Suprapubic skin (tissue), 4 donors: ENCODE measurements around the gene RDX. TPM values are rescaled to one million over a fixed set of nuclear protein-coding genes. Genes with fewer than 3 reads are reported as not detected.

ENCODE experiments used
- DNase-seq, 2 donors: peaks; one replicate each; pipeline ENCODE4 v3.0.0-alpha.2; 2019; ENCODE audit warnings: low spot score in 2 of 2
- H3K27ac ChIP-seq: fragments of 200-600 bp; sonication (generic); one replicate; pipeline ENCODE4 v1.5.1; 2019
- H3K27me3 ChIP-seq: fragments of 200-600 bp; sonication (generic); one replicate; pipeline ENCODE4 v1.5.1; 2019
- H3K36me3 ChIP-seq: fragments of 200-600 bp; sonication (generic); one replicate; pipeline ENCODE4 v1.5.1; 2019
- H3K4me1 ChIP-seq: fragments of 200-600 bp; sonication (generic); one replicate; pipeline ENCODE4 v1.5.1; 2019
- H3K4me3 ChIP-seq: fragments of 200-600 bp; sonication (generic); one replicate; pipeline ENCODE4 v1.5.1; 2019; ENCODE audit warnings: mild to moderate bottlenecking
- H3K9me3 ChIP-seq: fragments of 200-600 bp; sonication (generic); one replicate; pipeline ENCODE4 v1.5.1; 2019
- EP300 ChIP-seq: sonication (generic); formaldehyde crosslinking; IDR thresholded peaks from one replicate; pipeline ENCODE4 v1.6.1; 2017; ENCODE audit warnings: antibody characterized with exemption
- POLR2A ChIP-seq, 2 donors: fragments of 450-650 bp; IDR thresholded peaks; one replicate each; pipeline ENCODE4 v1.6.1; 2017; ENCODE audit warnings: antibody characterized with exemption in 2 of 2, mild to moderate bottlenecking in 2 of 2, moderate library complexity in 2 of 2
- POLR2AphosphoS5 ChIP-seq, 3 donors: sonication (generic); formaldehyde crosslinking; IDR thresholded peaks; one replicate each; pipeline ENCODE4 v1.6.1; 2017; ENCODE audit warnings: antibody characterized with exemption in 3 of 3
- WGBS: methylation state at CpG from one replicate; pipeline ENCODE4 v1.1.5; 2018; 5-methylcytosine and 5-hydroxymethylcytosine counted together
- total RNA-seq, 4 donors: library from RNA; depleted of rRNA; stranded (reverse); fragments of >200 nt; gene quantifications; one replicate each; pipeline ENCODE4 v1.1.0, GENCODE V29; 2016
- TF ChIP-seq, protein P1 (sequence below), 2 donors: fragments of 200-600 bp in 1 of 2; fragments of 450-650 bp in 1 of 2; sonication (generic) in 1 of 2; IDR thresholded peaks; one replicate each; pipeline ENCODE4 v1.5.1; 2016 to 2019; ENCODE audit warnings: antibody characterized with exemption in 2 of 2, mild to moderate bottlenecking in 1 of 2, moderate library complexity in 1 of 2

The RDX gene
- total RNA-seq, 4 donors from 2014 or later: 24.8 to 46.4 (median 38.3) TPM

DNA sequence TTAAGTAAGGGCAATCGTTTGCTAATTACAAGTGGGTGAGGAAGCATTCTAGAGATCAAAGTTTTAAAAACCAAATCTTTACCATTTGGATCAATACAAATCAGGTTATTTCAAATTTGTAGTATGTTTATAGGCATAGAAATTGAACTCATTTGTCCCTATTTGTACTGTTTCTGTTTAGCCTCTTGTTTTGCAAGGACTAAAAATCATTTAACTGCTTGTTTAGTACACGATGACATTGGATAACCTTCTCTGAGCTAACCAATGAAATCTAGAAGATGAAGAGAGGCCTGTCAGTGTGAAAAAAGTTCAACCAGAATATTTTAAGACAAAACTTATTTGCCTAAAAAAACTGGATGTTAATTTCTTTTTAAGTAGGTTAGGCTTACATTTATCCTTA lies 163.3 kb downstream of the RDX start:
- no peak overlapping the region for H3K27ac ChIP-seq
- no peak for DNase-seq
- WGBS: 89% methylated on average over 2 of the region's 2 CpGs
- no peak overlapping the region for H3K4me3 ChIP-seq
- H3K9me3 ChIP-seq: no peaks in the 10 kb centered on the region
- peaks cover 7% of the 10 kb centered on the region for H3K36me3 ChIP-seq
- H3K4me1 ChIP-seq: peaks cover 7% of the 10 kb centered on the region
- TF ChIP-seq, protein P1, sequence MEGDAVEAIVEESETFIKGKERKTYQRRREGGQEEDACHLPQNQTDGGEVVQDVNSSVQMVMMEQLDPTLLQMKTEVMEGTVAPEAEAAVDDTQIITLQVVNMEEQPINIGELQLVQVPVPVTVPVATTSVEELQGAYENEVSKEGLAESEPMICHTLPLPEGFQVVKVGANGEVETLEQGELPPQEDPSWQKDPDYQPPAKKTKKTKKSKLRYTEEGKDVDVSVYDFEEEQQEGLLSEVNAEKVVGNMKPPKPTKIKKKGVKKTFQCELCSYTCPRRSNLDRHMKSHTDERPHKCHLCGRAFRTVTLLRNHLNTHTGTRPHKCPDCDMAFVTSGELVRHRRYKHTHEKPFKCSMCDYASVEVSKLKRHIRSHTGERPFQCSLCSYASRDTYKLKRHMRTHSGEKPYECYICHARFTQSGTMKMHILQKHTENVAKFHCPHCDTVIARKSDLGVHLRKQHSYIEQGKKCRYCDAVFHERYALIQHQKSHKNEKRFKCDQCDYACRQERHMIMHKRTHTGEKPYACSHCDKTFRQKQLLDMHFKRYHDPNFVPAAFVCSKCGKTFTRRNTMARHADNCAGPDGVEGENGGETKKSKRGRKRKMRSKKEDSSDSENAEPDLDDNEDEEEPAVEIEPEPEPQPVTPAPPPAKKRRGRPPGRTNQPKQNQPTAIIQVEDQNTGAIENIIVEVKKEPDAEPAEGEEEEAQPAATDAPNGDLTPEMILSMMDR (IDR thresholded peaks at IDR 0.05): no peak
- TF ChIP-seq POLR2A (IDR thresholded peaks at IDR 0.05) (no peak), POLR2AphosphoS5 (IDR thresholded peaks at IDR 0.05) (no peak), EP300 (no peak)
- H3K27me3 ChIP-seq: no peaks in the 10 kb centered on the region

DNA sequence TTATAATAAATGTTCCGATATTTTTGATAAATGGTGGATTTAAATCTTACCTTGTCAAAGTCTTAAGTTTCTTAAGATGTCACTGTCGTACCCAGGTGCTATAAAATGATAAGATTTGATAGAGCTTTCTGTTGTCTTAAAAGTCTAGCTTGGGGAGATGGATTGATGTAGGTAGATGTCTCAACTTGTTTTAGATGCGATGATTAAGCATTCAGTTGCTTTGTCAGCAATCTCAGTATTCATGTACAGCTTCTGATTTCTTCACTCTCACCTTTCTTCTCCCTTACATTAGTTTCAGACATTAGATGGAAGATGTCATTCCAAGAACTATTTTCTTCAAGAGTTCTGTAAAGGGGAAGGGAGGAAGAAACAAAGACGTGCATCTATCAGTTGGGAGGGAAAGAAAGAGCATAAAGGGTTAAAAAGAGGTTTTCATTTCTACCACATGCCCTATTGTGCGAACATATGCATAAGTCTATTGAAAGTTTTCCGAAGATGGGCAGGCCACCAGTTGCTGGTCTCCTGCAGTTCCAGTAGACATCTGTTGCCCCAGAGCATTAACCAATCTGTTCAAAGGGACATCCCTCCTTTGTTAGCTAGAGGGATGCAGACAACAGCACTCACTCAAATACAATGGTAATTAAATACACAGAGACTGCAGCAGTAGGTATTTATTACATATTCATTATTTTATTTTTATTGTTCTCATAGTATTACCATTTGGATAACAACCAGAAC lies 164.9 kb downstream of the RDX start:
- no peak for DNase-seq
- Histone ChIP-seq H3K4me3 (no peak overlapping the region), H3K9me3 (no peaks in the 10 kb centered on the region), H3K4me1 (peaks cover 9% of the 10 kb centered on the region), H3K27ac (no peak overlapping the region), H3K27me3 (no peaks in the 10 kb centered on the region), H3K36me3 (peaks cover under 1% of the 10 kb centered on the region)
- TF ChIP-seq POLR2A (IDR thresholded peaks at IDR 0.05) (no peak), POLR2AphosphoS5 (IDR thresholded peaks at IDR 0.05) (no peak), EP300 (no peak)
- TF ChIP-seq, protein P1 (IDR thresholded peaks at IDR 0.05): no peak
- 77% methylated on average over 6 of the region's 6 CpGs for WGBS

- Histone ChIP-seq H3K27ac (no peak overlapping the region), H3K27me3 (no peaks in the 10 kb centered on the region), H3K36me3 (no peaks in the 10 kb centered on the region), H3K9me3 (no peaks in the 10 kb centered on the region), H3K4me3 (no peak overlapping the region), H3K4me1 (peaks cover 9% of the 10 kb centered on the region)
- WGBS: 75% methylated on average over 10 of the region's 10 CpGs
- no peak for DNase-seq
- TF ChIP-seq, protein P1 (IDR thresholded peaks at IDR 0.05): no peak
- no peak for TF ChIP-seq POLR2AphosphoS5 (IDR thresholded peaks at IDR 0.05)
Observed at GRCh38 chr11:110130642-110131238, 165.7 kb downstream of the RDX start.

- no peaks in the 10 kb centered on the region for H3K36me3 ChIP-seq
- no peaks in the 10 kb centered on the region for H3K27me3 ChIP-seq
- no peak overlapping the region for H3K27ac ChIP-seq
- 21% methylated on average over 2 of the region's 2 CpGs for WGBS
- no peak for DNase-seq
- H3K4me1 ChIP-seq: peaks cover 9% of the 10 kb centered on the region
- H3K4me3 ChIP-seq: no peak overlapping the region
- no peaks in the 10 kb centered on the region for H3K9me3 ChIP-seq
- TF ChIP-seq POLR2A (IDR thresholded peaks at IDR 0.05) (no peak), POLR2AphosphoS5 (IDR thresholded peaks at IDR 0.05) (no peak), EP300 (no peak)
- TF ChIP-seq, protein P1 (IDR thresholded peaks at IDR 0.05): no peak
Observed at GRCh38 chr11:110128161-110128560, 168.3 kb downstream of the RDX start.

DNA sequence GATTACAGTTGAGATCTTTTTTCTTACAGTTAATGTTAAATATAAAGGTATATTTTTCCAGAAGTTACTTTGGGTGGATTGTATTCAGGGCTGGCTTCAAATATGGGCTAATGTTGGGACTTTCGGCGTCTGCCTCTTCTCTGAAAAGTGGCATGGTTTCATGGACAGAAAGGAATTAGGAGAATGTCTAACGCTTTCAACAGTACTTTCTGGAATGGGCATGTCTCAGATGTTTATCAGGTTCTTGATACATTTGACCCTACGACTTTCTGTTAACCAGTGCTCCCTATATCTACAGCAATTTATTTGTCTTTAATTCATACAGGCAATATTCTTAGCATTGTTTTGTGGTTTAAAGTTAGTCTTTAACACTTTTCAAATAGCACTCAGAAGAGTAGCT lies 169.5 kb downstream of the RDX start:
- no peaks in the 10 kb centered on the region for H3K9me3 ChIP-seq
- no peaks in the 10 kb centered on the region for H3K36me3 ChIP-seq
- DNase-seq: no peak
- no peaks in the 10 kb centered on the region for H3K27me3 ChIP-seq
- no peak overlapping the region for H3K27ac ChIP-seq
- 70% methylated on average over 4 of the region's 4 CpGs for WGBS
- H3K4me3 ChIP-seq: no peak overlapping the region
- peaks cover 9% of the 10 kb centered on the region for H3K4me1 ChIP-seq
- TF ChIP-seq POLR2A (IDR thresholded peaks at IDR 0.05) (no peak), EP300 (no peak), POLR2AphosphoS5 (IDR thresholded peaks at IDR 0.05) (no peak)
- TF ChIP-seq, protein P1 (IDR thresholded peaks at IDR 0.05): no peak
